CMK (cell line): ENCODE results near the gene SPART.
"Not testable (repeated sequence)": the region's sequence is repeated elsewhere in the genome, so short reads cannot be mapped to it uniquely, and the experiment has no call there.

Experiments used
- DNase-seq: peaks from one replicate; pipeline ENCODE4 v3.0.0-alpha.2; 2010; ENCODE audit warnings: low read depth

SPART gene

DNA sequence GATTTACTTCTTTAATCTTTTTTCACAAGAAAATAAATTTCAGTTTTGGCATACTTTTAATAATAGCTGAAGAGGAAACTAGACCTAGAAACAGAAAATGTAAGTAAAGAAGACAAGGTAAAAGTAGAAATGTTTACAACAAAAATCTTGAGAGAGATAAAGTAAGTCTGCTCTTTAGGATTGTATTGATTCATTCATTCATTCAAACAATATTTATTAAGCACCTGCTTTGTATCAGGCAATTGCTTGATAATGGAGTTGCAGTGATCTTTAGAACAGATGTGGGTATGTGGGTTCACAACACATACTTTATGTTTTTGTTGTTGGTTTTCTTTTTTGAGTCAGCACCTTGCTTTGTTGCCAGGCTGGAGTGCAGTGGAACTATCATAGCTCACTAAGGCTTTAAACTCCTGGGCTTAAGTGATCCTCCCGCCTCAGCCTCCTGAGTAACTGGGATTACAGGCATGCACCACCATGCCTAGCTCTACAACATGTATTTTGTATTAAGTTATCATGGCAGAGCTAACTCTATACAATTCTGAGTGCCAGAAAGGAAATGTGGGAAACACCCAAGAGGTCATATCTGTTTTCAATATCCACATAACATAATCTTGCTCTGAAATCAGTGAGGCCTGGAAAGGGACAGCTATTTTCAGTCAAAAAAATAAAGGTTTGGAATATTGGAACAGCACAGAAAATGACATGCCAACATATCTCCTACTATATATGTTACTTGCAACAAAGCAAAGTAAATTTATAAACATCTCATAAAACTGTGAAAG is 8.8 kb upstream of the SPART start:
- no peak for DNase-seq

DNA sequence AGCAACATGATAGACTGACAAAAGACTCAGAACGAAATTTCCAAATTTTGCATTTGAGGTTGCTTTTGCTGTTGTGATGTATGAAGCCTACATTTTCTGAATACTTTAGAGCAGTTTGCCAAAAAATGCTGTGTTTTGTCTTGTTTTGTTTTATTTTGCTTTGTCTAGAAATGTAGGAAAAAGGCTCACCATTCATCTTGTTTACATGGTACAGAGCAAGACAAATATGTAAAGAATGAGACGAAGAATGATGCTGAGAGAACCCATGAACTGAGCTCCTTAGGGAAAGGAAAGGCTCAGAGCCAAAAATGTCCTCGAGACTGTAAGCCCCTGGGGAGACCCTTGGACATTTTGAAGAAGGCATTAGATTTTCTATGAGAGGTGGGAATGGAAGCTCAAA is 6.8 kb upstream of the SPART start:
- no peak for DNase-seq

DNA sequence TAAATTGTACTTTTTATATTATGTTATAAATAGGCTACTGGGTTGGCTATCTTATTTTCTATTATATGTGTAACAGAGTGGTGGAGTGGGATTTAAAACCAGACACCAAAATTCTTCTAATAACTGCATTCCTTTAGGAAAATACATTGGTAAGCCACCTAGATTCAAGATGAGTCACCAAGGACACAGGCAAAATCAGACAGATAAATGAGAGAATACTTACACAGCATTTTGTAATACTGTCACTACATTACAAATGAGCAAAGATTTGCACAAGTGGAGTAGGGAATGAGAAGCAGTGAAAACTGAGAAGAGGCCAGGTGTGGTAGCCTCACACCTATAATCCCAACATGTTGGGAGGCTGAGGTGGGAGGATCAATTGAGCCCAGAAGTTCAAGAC is 6.2 kb upstream of the SPART start:
- no peak for DNase-seq

DNA sequence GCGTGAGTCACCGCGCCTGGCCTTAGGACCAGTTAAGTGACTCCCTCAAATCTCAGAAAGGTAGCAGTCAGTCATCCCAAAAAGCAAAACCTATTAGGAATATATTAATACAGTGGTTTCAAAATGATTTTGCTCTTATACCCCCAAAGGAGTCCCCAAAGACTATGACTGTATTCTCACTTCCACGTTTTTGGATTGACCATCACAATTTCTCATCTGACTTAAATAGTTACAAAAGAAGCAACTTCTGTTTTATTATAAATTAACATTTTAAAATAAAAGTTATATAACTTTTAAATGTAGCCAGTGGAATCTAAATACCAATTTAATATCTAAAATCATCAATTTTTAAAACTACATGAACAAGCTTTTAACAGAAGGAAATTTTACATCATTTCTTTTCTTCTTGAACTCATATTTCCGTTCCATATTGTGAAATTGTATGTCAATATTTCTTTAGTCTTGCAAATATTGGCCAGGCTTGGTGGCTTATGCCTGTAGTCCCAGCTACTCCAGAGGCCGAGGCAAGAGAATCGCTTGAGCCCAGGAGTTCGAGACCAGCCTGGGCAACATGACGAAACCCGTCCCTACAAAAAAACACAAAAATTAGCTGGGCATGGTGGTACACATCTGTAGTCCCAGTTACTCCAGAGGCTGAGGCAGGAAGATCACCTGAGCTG is 1.5 kb upstream of the SPART start:
- DNase-seq, result no peak

DNA sequence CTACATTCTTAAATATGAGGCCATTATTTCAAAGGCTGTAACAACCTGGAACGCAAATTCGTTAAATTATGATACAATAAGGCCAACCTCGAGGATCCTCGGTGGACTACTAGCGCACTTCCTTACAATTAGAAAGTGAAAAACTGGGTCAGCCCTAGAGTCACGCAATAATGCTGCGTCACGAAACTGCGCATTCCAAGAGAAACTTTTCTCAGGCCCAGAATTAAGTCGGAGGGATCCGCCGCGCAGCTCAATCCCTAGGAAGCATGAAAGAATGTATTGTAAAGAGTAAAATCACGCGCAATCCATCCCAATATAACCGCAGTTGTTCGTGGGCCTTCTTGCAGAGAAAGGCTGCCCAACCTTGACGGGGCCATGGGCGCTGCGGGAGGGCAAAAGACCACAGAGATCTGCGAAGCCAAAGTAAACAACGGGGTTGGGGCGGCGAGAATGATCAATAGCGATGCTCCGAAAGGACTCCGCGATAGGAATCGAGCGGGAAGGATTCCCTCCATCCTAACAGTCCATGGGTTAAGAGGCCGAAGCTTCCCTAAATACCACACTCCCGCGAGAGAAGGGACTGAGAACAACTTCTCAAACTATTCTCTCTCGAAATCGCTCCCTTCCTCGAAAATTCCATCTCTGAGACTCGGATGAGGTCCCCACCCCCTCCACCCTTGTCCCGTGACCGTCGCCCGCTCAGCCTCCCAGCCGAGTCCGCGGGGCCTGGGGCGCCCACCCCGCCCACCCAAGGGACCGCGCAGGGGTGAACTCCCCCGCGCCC is 564 bp downstream of the SPART start:
- DNase-seq, result no peak

DNA sequence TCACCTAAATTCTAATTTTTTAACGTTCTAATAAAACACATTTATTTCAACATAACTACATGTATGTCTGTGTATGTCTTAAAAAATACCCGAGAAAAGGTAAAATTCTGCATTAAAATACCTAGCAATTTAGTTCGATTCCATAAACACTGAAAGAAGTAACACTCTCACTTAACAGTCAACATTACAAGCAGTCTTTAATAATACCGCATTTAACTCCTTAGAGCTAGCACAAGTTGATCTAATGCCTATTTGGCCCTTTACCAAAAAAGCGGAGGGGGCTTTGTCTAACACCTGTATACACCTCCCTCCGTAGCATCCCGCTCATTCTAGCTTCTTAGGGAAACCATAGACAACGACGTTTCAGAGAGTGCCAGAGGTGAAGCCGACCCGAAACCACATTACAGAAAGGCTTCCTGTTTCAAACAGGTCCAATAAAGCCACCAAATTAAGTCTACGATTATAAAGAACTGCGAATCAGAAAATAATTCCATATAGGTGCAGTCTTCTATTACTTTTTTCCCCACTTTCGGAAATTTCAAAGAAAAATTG is 1.2 kb downstream of the SPART start:
- DNase-seq, result no peak

DNA sequence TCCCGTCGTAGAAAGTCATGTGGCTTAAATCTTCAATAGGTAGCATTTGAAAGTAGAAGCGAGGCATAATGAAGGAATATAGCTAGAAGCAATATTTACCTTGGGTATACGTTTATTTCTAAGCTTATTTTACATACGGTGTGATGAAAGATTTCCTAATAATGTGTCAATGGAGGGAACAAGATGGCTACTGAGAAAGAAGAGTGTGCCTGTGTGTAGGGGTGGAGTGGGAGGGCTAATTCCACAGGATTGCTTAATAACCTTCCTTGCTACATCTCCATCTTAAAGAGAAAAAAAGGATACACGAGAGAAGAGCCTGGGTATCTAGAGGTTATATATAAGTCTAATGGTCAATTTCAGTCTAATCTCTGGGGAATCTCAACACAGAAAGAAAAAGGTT is 2.0 kb downstream of the SPART start:
- DNase-seq, result no peak

DNA sequence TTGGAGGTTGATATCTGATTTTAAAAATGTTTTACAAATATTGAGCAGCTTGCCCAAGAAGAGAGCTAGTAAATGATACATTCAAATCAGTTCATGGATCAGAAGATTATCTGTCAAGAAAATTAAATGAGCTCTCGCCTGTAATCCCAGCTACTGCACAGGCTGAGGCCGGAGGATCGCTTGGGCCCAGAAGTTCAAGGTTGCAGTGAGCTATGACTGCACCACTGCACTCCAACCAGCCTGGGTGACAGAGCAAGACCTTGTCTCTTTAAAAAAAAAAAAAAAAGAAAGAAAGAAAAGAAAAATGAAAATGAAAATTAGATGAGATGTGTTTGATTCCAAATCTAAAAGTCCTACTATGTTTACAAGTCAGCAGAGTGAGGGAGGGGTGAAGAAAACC is 2.4 kb downstream of the SPART start:
- DNase-seq, result no peak

DNA sequence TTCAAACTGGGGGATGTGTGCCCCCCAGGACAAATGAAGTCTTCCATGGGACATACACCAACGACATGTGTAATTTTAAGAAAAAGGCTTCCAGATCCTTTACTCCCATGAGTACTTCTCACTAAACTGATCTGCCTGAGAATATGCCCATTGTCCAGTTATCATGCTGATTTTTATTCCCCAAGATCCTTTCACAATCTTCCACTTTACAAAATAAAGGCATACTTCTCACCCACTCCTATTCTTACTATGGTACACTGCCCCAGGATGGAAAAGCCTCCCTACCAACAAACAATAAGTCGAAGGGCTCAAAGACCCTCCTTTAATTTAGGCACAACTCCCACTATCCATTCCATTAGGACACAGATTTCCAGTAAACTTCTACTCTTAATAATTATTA is 3.5 kb downstream of the SPART start:
- DNase-seq, result no peak

DNA sequence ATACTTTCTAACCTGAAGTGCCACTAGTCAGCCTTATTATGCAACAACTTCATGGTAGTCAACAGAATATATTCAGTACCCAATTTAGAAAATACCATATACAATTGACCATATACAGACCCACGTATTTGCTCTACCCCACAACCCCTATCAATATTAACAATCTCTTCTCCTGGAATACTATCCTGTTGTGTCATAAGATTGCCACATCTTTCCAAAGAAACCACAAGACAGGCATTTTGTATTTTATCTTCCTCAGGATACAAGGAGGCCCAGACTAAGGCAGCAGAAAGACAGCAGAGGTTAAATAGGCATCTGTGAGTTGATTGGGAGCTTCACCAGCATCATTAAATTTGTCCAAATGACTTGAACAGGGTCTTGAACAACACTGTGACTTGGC is 4.5 kb downstream of the SPART start:
- no peak for DNase-seq

DNA sequence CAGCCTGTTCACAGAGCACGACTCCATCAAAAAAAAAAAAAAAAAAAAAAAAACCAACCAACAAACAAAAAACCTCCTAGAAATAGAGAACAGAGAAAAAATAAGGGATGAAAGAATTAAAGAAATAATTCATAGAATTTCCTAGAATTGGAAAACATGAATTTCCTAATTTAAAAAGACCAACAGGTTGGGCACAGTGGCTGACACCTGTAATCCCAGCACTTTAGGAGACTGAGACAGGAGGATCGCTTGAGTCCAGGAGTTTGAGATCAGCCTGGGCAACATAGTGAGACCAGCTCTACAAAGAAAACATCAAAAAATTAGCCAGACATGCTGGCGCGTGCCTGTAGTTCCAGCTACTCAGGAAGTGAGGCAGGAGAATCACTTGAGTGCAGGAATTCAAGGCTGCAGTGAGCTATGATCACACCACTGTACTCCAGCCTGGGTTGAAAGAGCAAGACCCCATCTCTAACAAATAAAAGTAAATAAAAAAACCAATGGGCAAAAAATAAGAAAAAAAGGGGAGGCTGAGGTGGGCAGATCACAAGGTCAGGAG is 6.5 kb downstream of the SPART start:
- no peak for DNase-seq

DNA sequence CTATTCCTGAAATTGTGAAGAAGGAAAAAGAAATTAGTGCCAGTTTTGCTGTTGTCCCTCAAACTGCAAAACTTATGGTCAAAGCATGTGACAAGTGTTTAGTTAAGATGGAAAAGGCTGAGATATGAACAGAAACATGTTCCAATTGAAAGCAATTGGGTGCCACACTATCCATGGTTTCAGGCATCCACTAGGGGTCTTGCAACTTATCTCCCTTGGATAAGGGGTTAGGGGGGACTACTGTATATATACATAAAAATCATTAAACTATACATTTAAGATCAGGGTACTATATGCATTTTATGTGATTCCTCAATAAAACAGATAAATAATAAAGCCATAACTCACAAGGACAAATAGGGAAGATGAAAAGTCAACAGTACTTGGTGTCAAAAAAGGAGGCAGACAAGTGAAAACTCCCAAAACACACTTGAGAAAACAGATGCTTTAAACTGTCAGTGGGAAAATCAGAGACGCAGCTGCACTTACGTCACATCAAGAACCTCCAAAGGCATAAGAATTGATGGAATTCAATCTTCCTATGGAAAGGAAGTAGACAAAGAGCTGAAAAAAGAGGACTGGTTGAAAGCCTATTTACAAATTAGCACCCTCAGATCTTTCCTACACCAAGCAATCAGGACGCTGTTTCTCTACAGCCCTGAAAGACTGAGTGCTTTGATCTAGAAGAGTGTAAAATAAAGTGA is 8.1 kb downstream of the SPART start:
- DNase-seq, result no peak

DNA sequence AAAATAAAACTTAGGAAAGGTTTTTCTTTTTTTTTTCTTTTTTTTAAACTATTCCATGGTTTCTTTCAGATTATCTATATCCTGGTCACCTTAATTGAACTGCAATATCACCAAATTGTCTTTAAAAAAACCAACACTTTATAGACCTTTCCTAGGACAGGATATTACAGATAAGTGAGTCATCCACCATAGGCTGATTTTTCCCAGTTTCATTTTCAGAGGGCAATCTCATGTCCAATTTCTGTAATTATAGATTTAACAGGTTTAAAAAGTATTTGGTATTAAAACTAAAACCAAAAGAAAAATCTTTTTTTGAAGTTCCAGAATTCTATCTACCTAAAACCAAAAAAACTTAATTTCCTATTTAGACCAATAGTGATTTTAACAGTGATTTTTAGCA is 13.2 kb downstream of the SPART start:
- no peak for DNase-seq

DNA sequence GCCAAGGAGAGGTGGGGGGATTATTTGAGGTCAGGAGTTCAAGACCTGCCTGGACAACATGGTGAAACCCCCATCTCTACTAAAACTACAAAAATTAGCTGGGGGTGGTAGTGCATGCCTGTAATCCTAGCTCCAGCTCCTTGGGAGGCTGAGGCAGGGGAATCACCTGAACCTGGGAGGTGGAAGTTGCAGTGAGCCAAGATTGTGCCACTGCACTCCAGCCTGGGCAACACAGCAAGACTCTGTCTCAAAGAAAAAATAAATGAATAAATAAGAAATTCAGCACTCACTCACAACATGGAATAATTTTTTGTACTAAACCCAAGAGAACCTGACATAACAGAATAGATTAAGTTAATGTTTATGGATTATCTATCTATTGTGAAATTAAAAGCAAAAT is 13.9 kb downstream of the SPART start:
- DNase-seq, result not testable (repeated sequence)

DNA sequence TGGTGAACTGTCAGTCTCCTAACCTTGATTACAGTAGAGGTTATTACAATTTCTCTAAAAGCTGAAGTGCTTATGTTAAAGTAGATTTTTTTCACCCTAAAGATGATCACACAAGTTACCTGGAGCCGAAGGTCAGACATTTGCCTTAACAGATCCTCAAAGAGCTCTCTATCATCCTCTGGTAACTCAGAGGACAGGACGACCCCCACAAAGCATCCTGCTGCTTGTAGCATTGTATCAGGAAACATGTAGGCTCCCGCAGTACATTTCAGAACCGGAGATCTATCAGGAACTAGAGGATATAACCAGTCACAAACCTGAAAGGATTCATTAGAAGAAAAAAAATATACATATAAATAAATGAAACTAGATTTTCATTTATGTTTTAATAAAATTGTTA is 14.9 kb downstream of the SPART start:
- no peak for DNase-seq

DNA sequence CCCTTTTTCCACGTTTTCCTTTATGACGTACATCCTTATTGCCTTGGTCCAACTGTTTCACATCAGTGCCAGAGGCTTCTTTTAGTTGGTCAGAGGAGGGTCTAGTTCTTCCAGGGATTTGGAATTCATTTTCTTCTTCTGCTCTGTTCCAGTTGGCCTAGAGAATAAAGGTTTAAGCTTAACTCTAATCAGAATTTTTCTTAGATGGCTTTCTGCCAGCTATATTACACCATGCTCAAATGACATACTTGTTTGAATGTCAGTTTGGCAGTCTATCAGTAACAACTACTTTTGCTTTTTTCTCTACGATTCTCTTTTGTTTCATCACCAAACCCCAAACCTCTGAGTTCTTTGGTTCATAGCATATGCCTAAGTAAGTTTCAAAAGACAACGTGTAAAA is 16.8 kb downstream of the SPART start:
- DNase-seq, result no peak

DNA sequence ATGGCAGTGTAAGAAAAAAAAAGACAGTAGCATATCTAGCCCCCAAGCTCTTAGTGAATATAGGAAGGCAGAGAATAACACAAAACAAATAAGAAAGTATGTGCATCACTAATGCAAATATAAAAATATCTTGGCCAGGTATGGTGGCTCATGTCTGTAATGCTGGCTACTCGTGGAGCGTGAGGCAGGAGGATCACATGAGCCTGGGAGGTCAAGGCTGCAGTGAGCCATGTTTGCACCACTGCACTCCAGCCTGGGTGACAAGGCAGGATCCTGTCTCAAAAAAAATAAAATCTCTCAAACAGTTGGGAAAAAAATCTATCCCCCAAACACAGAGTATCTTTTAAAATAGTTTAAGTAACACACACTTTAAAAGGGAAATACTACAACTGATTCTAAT is 17.4 kb downstream of the SPART start:
- DNase-seq, result no peak

DNA sequence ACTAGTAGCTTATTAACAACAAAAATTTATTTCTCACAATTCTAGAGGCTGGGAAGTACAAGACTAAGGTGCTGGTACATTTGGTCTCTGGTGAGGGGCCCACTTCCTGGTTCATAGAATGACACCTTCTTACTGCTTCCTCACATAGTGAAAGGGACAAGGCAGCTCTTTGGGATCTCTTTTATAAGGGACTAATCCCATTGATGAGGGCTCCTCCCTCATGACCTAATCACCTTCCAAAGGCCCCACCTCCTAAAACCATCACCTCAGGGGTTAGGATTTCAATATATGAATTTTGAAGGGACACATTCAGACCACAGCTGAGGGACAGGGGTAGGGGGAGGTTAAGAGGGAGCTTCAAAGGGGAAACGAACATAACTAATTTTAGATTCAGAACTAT is 20.3 kb downstream of the SPART start:
- no peak for DNase-seq

DNA sequence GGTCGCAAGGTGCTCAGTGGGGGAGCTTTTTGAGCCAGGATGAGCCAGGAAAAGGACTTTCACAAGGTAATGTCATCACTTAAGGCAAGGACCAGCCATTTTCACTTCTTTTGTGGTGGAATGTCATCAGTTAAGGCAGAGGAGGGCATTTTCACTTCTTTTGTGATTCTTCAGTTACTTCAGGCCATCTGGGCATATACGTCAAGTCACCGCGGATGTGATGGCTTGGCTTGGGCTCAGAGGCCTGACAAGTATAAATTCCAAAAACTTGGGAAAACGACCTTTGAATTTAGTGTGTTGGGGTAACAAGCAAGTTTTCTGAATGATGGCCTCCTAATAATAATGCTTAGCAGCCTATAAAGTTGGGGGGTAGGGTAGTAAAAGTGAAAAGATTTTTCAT is 21.3 kb downstream of the SPART start:
- DNase-seq, result not testable (repeated sequence)

DNA sequence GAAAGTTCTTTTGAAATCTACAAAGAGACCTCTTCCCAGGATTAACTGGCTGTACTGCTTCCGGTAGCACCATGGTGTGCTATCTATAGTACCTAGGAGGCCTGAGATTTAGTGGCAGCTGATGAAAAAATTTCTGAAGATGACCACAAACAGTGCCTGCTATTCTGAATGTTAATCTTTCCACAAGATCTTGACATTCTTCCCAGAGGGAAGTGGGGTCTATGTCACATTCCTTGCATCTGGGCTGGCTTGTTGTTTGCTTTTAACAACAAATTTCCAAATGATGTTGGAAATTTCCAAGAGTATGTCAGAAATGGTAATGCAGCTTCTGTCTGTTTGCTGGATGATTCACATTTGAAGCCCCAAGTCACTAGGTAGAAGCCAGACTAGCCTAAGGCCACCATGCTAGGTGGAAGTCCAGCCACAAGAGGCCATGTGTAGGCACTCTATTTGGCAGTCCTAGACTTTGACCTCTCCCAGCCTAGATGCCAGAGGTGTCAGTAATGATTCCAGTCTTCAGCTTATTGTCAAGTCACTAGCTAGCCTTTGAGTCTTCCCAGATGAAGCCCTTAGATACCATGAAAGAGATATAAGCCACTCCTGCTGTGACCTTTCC is 22.1 kb downstream of the SPART start:
- no peak for DNase-seq

DNA sequence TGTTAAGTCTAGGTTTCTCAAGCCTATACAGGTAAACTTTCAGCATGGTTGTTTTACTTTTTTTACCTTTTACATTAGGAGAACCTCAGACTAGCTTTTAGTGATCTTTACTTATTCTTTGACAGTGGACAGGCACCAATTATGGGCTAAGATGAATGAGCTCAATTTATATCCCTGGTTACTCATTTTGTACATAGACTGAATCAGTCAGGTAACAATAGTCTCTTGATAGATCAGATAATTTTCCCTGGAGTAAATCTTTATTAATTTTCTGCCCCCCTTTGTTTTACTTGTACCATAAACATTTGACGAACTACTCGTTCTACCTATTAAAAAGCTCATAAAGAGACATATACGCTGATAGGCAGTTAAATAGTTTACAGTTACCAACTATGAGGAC is 22.8 kb downstream of the SPART start:
- DNase-seq, result no peak
